Effector memory CD8-positive, alpha-beta T cell (primary cell): ENCODE measurements around the gene HEG1.

ENCODE experiments used
- ATAC-seq: fragments of 150-1000 bp; cut with Tn5 transposase; replicated peaks from 2 replicates; pipeline ENCODE4 v1.10.0; 2021; ENCODE audit warnings: mild to moderate bottlenecking, moderate library complexity
- DNase-seq, 3 experiments: peaks; one replicate each; pipeline ENCODE4 v3.0.0; 2021
- H3K27ac Mint-ChIP-seq, 2 donors: one replicate each; pipeline ENCODE4 v1.8.0; 2022; ENCODE audit warnings: mild to moderate bottlenecking in 2 of 2, mixed read lengths in 2 of 2, moderate library complexity in 2 of 2
- H3K27me3 Mint-ChIP-seq, 2 donors: one replicate each; pipeline ENCODE4 v1.8.0; 2022; ENCODE audit warnings: mixed read lengths in 2 of 2
- H3K36me3 Mint-ChIP-seq: one replicate; pipeline ENCODE4 v1.8.0; 2022; ENCODE audit warnings: mild to moderate bottlenecking, moderate library complexity, mixed read lengths; ENCODE audit not compliant: insufficient read depth
- H3K4me1 Mint-ChIP-seq, 2 donors: one replicate each; pipeline ENCODE4 v1.8.0; 2022; ENCODE audit warnings: low read depth in 2 of 2, mixed read lengths in 2 of 2
- H3K4me3 Mint-ChIP-seq, 2 donors: one replicate each; pipeline ENCODE4 v1.8.0; 2022; ENCODE audit warnings: mild to moderate bottlenecking in 2 of 2, mixed read lengths in 2 of 2, moderate library complexity in 2 of 2
- H3K9me3 Mint-ChIP-seq, 2 donors: one replicate each; pipeline ENCODE4 v1.8.0; 2022; ENCODE audit warnings: mixed read lengths in 2 of 2

HEG1 gene

GRCh38 chr3:125032100-125032643 is 23.6 kb downstream of the HEG1 start:
- DNase-seq, result no peak
- Mint-ChIP-seq H3K27ac (peak overlapping the region; percentile 77 to 85), H3K27me3 (no peaks in the 10 kb centered on the region), H3K4me3 (no peak overlapping the region), H3K4me1 (peaks cover 28 to 38% of the 10 kb centered on the region in 2 donors), H3K9me3 (no peaks in the 10 kb centered on the region), H3K36me3 (peaks cover 19% of the 10 kb centered on the region)
- peak; percentile 35 for ATAC-seq

DNA sequence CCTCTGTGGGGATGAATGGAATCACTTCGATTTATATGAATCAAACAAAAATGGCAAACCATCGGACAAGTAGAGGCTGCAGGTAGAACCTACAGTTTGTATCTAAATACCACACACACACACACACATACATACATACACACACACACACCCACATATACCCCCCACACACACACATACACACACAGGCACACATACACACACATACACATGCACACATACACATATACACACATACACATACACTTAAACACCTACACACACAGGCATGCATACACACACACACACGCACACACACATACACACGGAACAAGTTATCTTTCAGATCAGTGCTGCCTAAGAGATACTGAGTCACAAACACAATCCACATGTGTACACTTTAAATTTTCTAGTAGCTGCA is 24.3 kb downstream of the HEG1 start:
- no peaks in the 10 kb centered on the region for H3K27me3 Mint-ChIP-seq
- peaks cover 28 to 38% of the 10 kb centered on the region in 2 donors for H3K4me1 Mint-ChIP-seq
- DNase-seq, result no peak
- H3K4me3 Mint-ChIP-seq, result no peak overlapping the region
- no peaks in the 10 kb centered on the region for H3K9me3 Mint-ChIP-seq
- ATAC-seq, result no peak
- H3K27ac Mint-ChIP-seq, result no peak overlapping the region
- H3K36me3 Mint-ChIP-seq, result peaks cover 25% of the 10 kb centered on the region

- Mint-ChIP-seq H3K27ac (no peak overlapping the region), H3K27me3 (no peaks in the 10 kb centered on the region), H3K9me3 (no peaks in the 10 kb centered on the region), H3K4me3 (no peak overlapping the region), H3K36me3 (peaks cover 41% of the 10 kb centered on the region), H3K4me1 (peaks cover 39 to 40% of the 10 kb centered on the region in 2 donors)
- ATAC-seq, result no peak
- no peak for DNase-seq
Observed at GRCh38 chr3:125028657-125029056, 27.1 kb downstream of the HEG1 start.

GRCh38 chr3:125025642-125026041 is 30.2 kb downstream of the HEG1 start:
- peaks cover 40 to 52% of the 10 kb centered on the region in 2 donors for H3K4me1 Mint-ChIP-seq
- DNase-seq (no peak), ATAC-seq (no peak)
- H3K4me3 Mint-ChIP-seq, result no peak overlapping the region
- peaks cover 50% of the 10 kb centered on the region for H3K36me3 Mint-ChIP-seq
- no peaks in the 10 kb centered on the region for H3K9me3 Mint-ChIP-seq
- no peaks in the 10 kb centered on the region for H3K27me3 Mint-ChIP-seq
- no peak overlapping the region for H3K27ac Mint-ChIP-seq

DNA sequence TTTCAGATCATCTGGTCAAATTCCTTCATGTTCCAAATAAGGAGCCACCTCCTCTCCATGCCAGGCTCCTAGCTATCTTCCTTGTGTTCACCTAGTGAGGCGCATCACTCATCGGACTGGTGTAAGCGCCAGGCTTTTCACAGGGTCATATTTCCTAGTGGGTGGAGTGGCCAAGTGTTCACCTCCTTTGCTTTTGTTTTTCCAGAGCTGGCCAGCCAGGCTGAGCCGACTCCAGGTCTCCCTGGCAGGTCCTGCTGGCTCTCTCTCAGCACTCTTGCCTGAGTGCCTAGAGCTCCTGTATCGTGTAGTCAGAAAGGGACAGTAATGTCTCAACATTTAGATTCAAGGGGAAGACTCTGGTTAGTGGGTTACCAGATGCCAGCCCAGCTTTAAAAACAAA is 31.0 kb downstream of the HEG1 start:
- Mint-ChIP-seq H3K36me3 (peaks cover 48% of the 10 kb centered on the region), H3K27ac (peak overlapping the region; percentile 72 to 84), H3K4me1 (peaks cover 37 to 43% of the 10 kb centered on the region in 2 donors), H3K27me3 (no peaks in the 10 kb centered on the region), H3K9me3 (no peaks in the 10 kb centered on the region), H3K4me3 (no peak overlapping the region)
- no peak for ATAC-seq
- DNase-seq, result no peak

GRCh38 chr3:125023833-125024555 is 31.8 kb downstream of the HEG1 start:
- peaks cover 50% of the 10 kb centered on the region for H3K36me3 Mint-ChIP-seq
- ATAC-seq, result no peak
- H3K4me1 Mint-ChIP-seq, result peaks cover 42 to 48% of the 10 kb centered on the region in 2 donors
- no peaks in the 10 kb centered on the region for H3K9me3 Mint-ChIP-seq
- H3K27me3 Mint-ChIP-seq, result no peaks in the 10 kb centered on the region
- no peak for DNase-seq
- H3K4me3 Mint-ChIP-seq, result peak overlapping the region; percentile 11 to 23
- peak overlapping the region; percentile 72 to 84 for H3K27ac Mint-ChIP-seq

- Mint-ChIP-seq H3K9me3 (no peaks in the 10 kb centered on the region), H3K27me3 (no peaks in the 10 kb centered on the region), H3K4me3 (peak overlapping the region; percentile 2 to 3), H3K36me3 (peaks cover 52% of the 10 kb centered on the region), H3K4me1 (peaks cover 47 to 49% of the 10 kb centered on the region in 2 donors), H3K27ac (peak overlapping the region; percentile 51 to 84)
- DNase-seq (no peak), ATAC-seq (no peak)
Observed at GRCh38 chr3:125022206-125022605, 33.6 kb downstream of the HEG1 start.

GRCh38 chr3:125019271-125019670 is 36.5 kb downstream of the HEG1 start:
- H3K4me3 Mint-ChIP-seq, result peak overlapping the region; percentile 56 to 64
- H3K27me3 Mint-ChIP-seq, result no peaks in the 10 kb centered on the region
- no peaks in the 10 kb centered on the region for H3K9me3 Mint-ChIP-seq
- ATAC-seq (peak; percentile 92), DNase-seq (no peak)
- H3K4me1 Mint-ChIP-seq, result peaks cover 44 to 49% of the 10 kb centered on the region in 2 donors
- peaks cover 41% of the 10 kb centered on the region for H3K36me3 Mint-ChIP-seq
- H3K27ac Mint-ChIP-seq, result peak overlapping the region; percentile 83 to 94

DNA sequence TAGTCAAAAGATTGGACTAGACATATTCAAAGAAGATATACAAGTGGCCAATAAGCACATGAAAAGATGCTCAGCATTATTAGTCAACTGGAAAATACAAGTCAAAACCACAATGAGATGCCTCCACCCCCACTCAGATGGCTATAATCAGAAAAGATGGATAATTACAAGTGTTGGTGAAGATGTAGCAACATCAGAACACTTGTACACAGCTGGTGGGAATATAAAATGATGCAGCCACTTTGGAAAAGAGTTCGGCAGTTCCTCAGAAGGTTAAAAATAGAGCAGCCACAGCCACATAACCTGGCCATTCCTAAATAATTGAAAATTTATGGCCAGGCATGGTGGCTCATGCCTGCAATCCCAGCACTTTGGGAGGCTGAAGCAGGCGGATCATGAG is 38.4 kb downstream of the HEG1 start:
- DNase-seq (no peak), ATAC-seq (no peak)
- no peak overlapping the region for H3K4me3 Mint-ChIP-seq
- peaks cover 50% of the 10 kb centered on the region for H3K36me3 Mint-ChIP-seq
- peaks cover 29 to 30% of the 10 kb centered on the region in 2 donors for H3K4me1 Mint-ChIP-seq
- no peaks in the 10 kb centered on the region for H3K27me3 Mint-ChIP-seq
- no peak overlapping the region for H3K27ac Mint-ChIP-seq
- no peaks in the 10 kb centered on the region for H3K9me3 Mint-ChIP-seq

- H3K36me3 Mint-ChIP-seq, result peaks cover 53% of the 10 kb centered on the region
- no peak for DNase-seq
Observed at GRCh38 chr3:125014570-125015179, 41.1 kb downstream of the HEG1 start.

DNA sequence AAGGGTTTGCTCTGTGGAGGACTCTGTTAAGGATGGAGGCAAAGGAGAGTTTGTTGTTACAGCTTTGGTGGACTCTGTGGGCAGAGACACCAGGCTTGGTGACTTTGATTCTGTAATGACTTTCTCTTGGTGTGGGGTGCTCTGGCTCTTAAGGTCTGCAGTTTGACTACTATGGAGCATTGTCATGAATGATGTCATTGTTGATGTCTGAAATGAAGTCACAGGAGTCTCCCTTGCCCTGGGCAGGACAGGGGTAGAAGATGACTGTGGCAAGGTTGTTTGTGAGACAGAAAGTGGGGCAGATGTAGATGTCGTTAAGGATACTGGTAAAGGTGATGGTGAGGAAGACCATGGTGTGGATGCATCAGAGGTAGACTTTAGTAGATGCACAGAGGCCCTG is 42.7 kb downstream of the HEG1 start:
- Mint-ChIP-seq H3K36me3 (peaks cover 57% of the 10 kb centered on the region), H3K27me3 (no peaks in the 10 kb centered on the region), H3K27ac (peak overlapping the region in 1 of 2 donors; percentile 3), H3K4me3 (no peak overlapping the region), H3K9me3 (no peaks in the 10 kb centered on the region), H3K4me1 (peaks cover 26 to 32% of the 10 kb centered on the region in 2 donors)
- DNase-seq, result no peak
- no peak for ATAC-seq

More at GRCh38 chr3:125014570-125015179, 41.1 kb downstream of the HEG1 start:
- H3K27me3 Mint-ChIP-seq, result no peaks in the 10 kb centered on the region
- no peak for ATAC-seq
- H3K27ac Mint-ChIP-seq, result peak overlapping the region in 1 of 2 donors; percentile 13
- H3K9me3 Mint-ChIP-seq, result no peaks in the 10 kb centered on the region
- peaks cover 38 to 43% of the 10 kb centered on the region in 2 donors for H3K4me1 Mint-ChIP-seq
- H3K4me3 Mint-ChIP-seq, result no peak overlapping the region

- H3K27ac Mint-ChIP-seq, result peak overlapping the region; percentile 24 to 91
- DNase-seq (no peak), ATAC-seq (no peak)
- H3K4me1 Mint-ChIP-seq, result peaks cover 24 to 30% of the 10 kb centered on the region in 2 donors
- peaks cover 56% of the 10 kb centered on the region for H3K36me3 Mint-ChIP-seq
- no peaks in the 10 kb centered on the region for H3K27me3 Mint-ChIP-seq
- no peaks in the 10 kb centered on the region for H3K9me3 Mint-ChIP-seq
- no peak overlapping the region for H3K4me3 Mint-ChIP-seq
Observed at GRCh38 chr3:125011941-125012340, 43.9 kb downstream of the HEG1 start.

- peaks cover 63% of the 10 kb centered on the region for H3K36me3 Mint-ChIP-seq
- no peaks in the 10 kb centered on the region for H3K9me3 Mint-ChIP-seq
- ATAC-seq, result peak; percentile 73
- DNase-seq, result peak in 1 of 3 experiments; percentile 10
- H3K4me1 Mint-ChIP-seq, result peaks cover 24 to 28% of the 10 kb centered on the region in 2 donors
- no peaks in the 10 kb centered on the region for H3K27me3 Mint-ChIP-seq
- peak overlapping the region; percentile 49 to 91 for H3K27ac Mint-ChIP-seq
- peak overlapping the region in 1 of 2 donors; percentile 57 for H3K4me3 Mint-ChIP-seq
Observed at GRCh38 chr3:125010393-125010792, 45.4 kb downstream of the HEG1 start.

- Mint-ChIP-seq H3K27me3 (no peaks in the 10 kb centered on the region), H3K9me3 (no peaks in the 10 kb centered on the region), H3K27ac (peak overlapping the region in 1 of 2 donors; percentile 44)
Observed at GRCh38 chr3:125008766-125009165, 47.0 kb downstream of the HEG1 start.

More at GRCh38 chr3:125008766-125009165, 47.0 kb downstream of the HEG1 start:
- H3K4me3 Mint-ChIP-seq, result no peak overlapping the region
- no peak for DNase-seq
- H3K4me1 Mint-ChIP-seq, result peaks cover 22 to 24% of the 10 kb centered on the region in 2 donors
- H3K36me3 Mint-ChIP-seq, result peaks cover 70% of the 10 kb centered on the region
- no peak for ATAC-seq
